ENCODE measurements around the gene PSMC1. TPM values are rescaled to one million over a fixed set of nuclear protein-coding genes. Genes with fewer than 3 reads are reported as not detected.

The PSMC1 gene
- polyA plus RNA-seq, 1 of the 3 experiments (the other 2 are of a cell fraction), result 102 TPM

- DNase-seq, result no peak
- H3K4me1 ChIP-seq (ENCODE audit: control insufficient read depth in 1 of 2, insufficient read depth in 2 of 2, low read depth in 1 of 2, low read length in 1 of 2), result no peaks in the 10 kb centered on the region; a peak in 1 of 4 replicates
- ChIA-PET POLR2A (interaction anchor here (1.8 kb wide), 1 partner anchor 96 kb away, joined by 9 read pairs; the partner anchor contains the start of gene CALM1), CTCF (interaction anchor here (1.1 to 4.1 kb wide), 8 partner anchors 14 to 872 kb away, joined by 3 to 50 read pairs (median 6); no protein-coding TSS in a partner anchor)
- no peak overlapping the region for H3K9ac ChIP-seq
- H3K4me3 ChIP-seq (ENCODE audit: low read depth in 2 of 2, low read length in 1 of 2), result no peak overlapping the region
- no peaks in the 10 kb centered on the region for H3K9me3 ChIP-seq
- no peaks in the 10 kb centered on the region for H3K9me2 ChIP-seq
- no peaks in the 10 kb centered on the region for H3K27me3 ChIP-seq (ENCODE audit: insufficient read depth)
- no peak overlapping the region for H3K4me2 ChIP-seq
- peaks cover 12% of the 10 kb centered on the region for H3F3A ChIP-seq (replicated peaks; ENCODE audit: insufficient read depth)
- 0 out of 2 replicates have a peak, but pooled peaks cover 3% of the 10 kb centered on the region for H4K20me1 ChIP-seq (ENCODE audit: insufficient read depth)
- no peak for TF ChIP-seq TAF1 (IDR thresholded peaks at IDR 0.05; ENCODE audit: borderline replicate concordance, low read depth, low read length)
- TF ChIP-seq IRF3 (IDR thresholded peaks at IDR 0.05; ENCODE audit: low read depth, low read length), result no peak
- TF ChIP-seq FOSL2 (IDR thresholded peaks at IDR 0.05; ENCODE audit: borderline replicate concordance, low read depth), result no peak
- TF ChIP-seq, protein P1, sequence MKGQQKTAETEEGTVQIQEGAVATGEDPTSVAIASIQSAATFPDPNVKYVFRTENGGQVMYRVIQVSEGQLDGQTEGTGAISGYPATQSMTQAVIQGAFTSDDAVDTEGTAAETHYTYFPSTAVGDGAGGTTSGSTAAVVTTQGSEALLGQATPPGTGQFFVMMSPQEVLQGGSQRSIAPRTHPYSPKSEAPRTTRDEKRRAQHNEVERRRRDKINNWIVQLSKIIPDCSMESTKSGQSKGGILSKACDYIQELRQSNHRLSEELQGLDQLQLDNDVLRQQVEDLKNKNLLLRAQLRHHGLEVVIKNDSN (IDR thresholded peaks at IDR 0.05; ENCODE audit: borderline replicate concordance, low read depth), result no peak
- TF ChIP-seq GABPA (IDR thresholded peaks at IDR 0.05; ENCODE audit: low read depth), result no peak
- TF ChIP-seq TEAD4 (IDR thresholded peaks at IDR 0.05; ENCODE audit: borderline replicate concordance, insufficient read depth), result no peak
- TF ChIP-seq SMC3 (IDR thresholded peaks at IDR 0.05; ENCODE audit: low read depth, low read length), result no peak
- TF ChIP-seq USF2 (IDR thresholded peaks at IDR 0.05; ENCODE audit: borderline replicate concordance, low read depth, low read length), result no peak
- TF ChIP-seq SIN3A (IDR thresholded peaks at IDR 0.05; ENCODE audit: borderline replicate concordance, low read depth, low read length), result no peak
- TF ChIP-seq, protein P2, sequence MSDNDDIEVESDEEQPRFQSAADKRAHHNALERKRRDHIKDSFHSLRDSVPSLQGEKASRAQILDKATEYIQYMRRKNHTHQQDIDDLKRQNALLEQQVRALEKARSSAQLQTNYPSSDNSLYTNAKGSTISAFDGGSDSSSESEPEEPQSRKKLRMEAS (IDR thresholded peaks at IDR 0.05; ENCODE audit: low read depth), result no peak
- no peak for TF ChIP-seq REST (IDR thresholded peaks at IDR 0.05; ENCODE audit: low read depth, low read length)
- no peak for TF ChIP-seq YY1 (IDR thresholded peaks at IDR 0.05; ENCODE audit: low read depth)
- no peak for TF ChIP-seq CHD2 (IDR thresholded peaks at IDR 0.05; ENCODE audit: low read length, partially characterized antibody)
- no peak for TF ChIP-seq CTCF (IDR thresholded peaks at IDR 0.05)
- TF ChIP-seq ELF1 (IDR thresholded peaks at IDR 0.05), result no peak
- peaks cover 24 to 59% of the 10 kb centered on the region in 2 experiments for H3K36me3 ChIP-seq (replicated peaks in 1 of 2; ENCODE audit: control insufficient read depth in 1 of 2, insufficient read depth in 2 of 2, low read length in 1 of 2)
- WGBS (ENCODE audit: low lambda C conversion rate), result 94% methylated on average over 2 of the region's 2 CpGs
- H3K27ac ChIP-seq (ENCODE audit: low read depth in 2 of 2, low read length in 1 of 2), result no peak overlapping the region
- H2AFZ ChIP-seq (ENCODE audit: low read depth), result no peak overlapping the region
- no peaks in the 10 kb centered on the region for H3K79me2 ChIP-seq (ENCODE audit: insufficient read depth)
Measured at GRCh38 chr14:90300611-90301047, 44.3 kb downstream of the PSMC1 start.
